Stimulated activated CD4-positive, alpha-beta T cell treated with anti-CD3 and anti-CD28 coated beads, Interleukin-4, amount 100 ng/mL, for 24 hours (primary cell): Measurements from ENCODE around the gene SLC12A3.

Experiments used
- DNase-seq: peaks from one replicate; pipeline ENCODE4 v3.0.0-alpha.2; 2020

SLC12A3 gene

DNA sequence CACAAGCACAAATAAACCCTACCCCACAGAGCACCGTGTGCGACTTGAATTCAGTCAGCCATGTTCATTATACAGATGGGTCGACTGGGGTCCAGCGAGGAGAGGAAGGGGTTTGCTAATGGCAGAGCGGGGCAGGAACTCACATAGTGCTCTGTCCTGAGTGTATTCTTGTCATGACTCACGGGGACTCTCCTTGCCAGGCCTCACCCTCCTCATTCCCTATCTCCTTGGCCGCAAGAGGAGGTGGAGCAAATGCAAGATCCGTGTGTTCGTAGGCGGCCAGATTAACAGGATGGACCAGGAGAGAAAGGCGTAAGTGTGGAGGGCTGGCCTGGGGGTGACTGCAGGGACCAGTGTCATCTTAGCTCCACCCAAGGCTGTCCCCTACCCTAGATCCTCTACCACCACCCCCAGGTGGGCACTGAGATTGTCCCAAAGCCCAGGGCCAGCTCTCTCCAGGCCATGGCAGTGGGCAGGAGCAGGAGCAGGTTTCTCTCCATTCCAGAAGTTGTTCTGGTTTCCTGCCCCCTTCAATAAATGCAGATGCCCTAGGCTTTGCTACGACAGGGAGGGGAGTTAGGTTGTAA, 29.4 kb downstream of the SLC12A3 start:
- no peak for DNase-seq

DNA sequence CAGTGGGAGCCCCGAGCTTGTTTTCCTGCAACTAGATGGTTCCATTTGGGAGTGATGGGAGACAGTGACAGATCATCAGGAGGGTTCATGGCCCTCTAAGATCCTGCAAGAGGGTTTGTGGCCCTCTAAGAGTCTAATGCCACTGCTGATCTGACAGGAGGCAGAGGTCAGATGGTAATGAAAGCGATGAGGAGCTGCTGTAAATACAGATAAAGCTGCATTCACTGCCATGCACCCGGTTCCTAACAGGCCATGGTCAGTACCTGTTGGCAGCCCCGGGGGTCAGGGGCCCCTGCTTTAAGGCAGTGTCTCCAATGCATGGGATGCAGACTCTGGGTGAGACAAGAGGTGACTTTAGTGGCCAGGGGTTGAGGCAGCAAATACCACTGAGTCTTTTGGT, 30.8 kb downstream of the SLC12A3 start:
- DNase-seq, result no peak

DNA sequence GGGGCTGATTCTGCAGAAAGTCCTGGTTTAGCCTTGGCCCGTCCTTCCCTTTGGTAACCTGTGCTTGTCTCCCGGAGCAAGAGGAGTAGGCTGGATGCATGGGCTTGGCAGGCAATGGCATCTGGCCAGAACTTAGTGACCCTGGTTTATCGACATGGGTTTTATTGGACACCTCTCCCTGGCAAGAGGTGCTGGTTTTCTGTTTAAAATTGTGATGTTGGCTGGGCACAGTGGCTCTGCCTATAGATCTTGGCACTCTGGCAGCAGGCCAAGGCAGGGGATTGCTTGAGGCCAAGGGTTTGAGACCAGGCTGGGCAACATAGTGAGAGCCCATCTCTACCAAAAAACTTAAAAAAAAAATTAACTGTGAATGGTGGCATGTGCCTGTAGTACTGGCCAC, 31.2 kb downstream of the SLC12A3 start:
- no peak for DNase-seq

DNA sequence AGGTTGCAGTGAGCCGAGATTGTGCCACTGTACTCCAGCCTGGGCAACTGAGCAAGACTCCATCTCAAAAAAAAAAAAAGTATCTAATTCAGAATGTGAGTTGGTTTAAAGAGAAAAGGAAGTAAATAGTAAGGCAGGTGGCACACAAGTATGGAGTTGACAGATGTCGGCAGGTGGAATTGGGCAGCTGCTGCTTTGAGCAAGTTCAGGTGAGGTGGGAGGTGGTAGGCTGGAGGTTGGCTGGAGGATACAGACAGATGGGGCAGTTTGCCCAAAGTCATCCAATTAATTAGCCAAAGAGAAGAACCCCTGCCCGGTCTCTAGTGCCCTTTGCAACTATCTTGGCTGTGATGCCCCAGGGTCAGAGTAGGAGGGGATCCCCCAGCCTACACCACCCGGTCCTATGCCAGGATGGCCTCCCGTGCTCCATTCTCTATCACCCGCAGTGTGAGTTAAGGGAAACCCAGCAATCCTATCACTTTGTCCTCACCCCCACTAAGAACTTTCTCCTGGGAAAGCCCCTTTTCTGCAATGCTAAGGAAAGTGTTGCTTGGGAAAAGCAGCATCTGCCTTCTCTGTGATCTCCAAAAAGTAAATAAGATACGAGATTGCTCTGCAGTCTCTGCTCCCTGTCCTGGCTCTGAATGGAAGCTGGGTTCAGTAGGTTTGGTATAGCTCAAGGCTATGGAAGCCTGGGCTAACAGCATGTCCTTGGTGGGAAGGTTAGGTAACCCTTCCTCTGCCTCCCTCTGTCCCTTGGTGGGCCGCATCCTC, 32.2 kb downstream of the SLC12A3 start:
- DNase-seq, result no peak

DNA sequence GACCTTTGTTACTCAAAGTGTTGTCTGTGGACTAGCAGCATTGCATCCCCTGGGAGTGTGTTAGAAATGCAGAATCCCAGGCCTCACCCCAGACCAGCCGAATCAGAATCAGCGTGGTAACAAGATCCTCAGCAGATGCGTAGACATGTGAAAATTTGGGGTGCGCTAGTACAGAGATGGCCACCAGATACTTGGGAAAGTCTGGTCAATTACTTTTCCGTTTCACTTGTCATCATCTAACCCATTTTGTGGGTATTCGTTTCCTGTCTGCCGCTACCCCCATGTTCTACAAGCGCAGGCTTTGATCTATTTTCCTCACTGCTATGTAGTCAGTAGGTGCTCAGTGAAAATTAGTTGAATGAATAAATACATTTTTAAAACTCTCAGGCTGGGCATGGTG, 33.8 kb downstream of the SLC12A3 start:
- DNase-seq, result no peak

DNA sequence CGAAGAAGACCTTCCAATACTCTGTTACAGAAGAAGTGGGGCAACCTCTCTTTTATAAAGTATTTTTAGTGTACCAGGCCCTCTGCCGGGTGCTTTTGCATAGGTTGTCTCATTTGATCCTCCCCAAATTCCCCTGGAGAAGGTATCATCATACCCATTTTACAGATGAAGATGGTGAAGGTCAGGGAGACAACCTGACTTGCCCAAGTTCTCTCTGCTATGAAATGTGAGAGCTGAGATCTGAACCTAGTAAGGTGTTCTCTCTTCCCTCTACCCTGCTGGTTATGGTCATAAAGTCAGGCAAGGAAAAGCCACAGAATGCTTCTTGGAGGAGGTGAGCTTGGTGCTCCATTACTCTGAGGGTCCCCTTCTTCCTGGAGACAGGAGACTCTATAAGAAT, 38.9 kb downstream of the SLC12A3 start:
- no peak for DNase-seq

DNA sequence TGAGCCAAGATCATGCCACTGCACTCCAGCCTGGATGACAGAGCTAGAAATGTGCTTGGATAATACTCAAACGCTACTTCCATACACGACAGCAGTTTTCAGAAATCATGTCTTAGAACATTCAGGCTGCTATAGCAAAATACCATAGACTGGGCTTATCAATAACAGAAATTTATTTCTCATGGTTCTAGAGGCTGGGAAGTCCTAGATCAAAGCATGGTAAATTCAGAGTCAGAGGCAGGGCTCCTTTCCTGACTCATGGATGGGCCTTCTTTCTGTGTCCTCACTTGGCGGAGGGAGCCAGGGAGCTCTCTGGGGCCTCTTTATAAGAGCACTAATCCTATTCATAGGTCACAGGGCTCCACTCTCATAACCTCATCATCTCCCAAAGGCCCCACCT, 42.4 kb downstream of the SLC12A3 start:
- no peak for DNase-seq

DNA sequence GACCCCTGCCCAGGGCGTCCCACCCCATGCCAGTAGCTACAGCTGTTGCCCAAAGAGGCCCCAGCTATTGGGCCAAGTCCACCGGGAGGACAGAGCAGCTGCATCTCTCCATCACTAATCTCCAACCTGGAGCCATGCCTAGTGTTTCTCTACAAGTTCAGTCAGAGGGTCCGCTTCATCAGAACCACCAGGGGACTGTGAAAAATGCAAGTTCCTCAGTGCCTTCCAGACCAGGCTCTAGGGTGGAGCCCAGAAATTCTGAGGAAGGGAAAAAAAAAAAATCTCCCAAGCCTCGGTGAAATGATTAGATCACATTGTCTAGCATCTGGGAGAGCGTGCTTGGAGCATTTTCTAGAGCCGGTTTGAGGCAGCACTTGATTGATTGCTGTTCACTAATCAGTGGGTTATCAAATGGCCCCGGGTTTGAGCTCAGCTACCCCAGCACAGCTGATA, 44.5 kb downstream of the SLC12A3 start:
- no peak for DNase-seq

DNA sequence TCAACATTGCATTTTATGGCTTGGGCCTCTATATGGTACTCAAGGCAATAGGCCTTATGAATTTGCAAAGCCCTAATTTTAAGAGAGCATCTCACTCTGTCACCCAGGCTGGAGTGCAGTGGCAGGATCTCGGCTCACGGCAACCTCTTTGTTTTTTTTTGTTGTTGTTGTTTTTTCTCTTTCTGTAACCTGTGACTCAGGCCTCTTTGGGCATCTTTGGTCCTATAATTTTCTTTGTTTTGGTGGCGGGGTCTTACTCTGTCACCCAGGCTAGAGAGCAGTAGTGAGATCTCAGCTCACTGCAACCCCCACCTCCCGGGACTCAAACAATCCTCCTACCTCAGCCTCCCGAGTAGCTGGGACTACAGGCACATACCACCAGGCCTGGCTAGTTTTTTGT, 45.1 kb downstream of the SLC12A3 start:
- DNase-seq, result no peak

DNA sequence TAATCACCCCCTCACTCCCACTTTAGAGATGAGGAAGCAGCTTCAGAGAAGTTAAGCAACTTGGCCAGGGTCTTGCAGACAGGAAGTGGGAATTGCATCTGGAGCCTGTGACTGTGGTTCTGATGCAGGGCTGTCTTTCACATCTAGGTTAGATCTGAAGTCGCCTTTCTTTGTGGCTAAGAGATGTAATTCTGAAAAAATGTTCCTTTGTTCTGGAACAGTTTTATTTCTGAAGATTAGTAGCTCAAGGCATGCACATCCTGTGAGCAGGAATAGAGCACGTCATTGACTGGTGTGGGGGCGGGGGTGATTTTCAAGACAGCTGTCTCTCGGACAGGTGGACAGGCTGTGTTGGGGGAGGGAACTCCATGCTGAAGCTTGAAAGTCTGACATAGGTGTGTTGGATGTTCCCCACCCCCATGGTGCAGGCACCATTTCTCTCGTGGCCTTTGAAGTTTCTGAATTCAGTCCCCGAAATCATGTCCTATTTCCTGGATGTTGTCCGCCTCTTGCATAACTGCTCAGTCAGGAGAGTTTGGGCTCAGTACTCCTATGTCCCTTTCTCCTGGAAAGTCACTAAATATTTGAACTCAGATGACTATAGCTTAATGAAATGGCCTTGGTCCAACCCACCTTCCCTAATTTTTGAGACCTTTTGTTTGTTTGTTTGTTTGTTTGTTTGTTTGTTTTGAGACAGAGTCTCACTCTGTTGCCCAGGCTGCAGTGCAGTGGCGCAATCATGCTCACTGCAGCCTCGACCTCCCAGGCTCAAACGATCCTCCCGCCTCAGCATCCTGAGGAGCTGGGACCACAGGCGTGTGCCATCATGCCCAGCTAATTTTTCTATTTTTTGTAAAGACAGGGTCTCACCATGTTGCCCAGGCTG, 45.9 kb downstream of the SLC12A3 start:
- DNase-seq, result peak; percentile 19

DNA sequence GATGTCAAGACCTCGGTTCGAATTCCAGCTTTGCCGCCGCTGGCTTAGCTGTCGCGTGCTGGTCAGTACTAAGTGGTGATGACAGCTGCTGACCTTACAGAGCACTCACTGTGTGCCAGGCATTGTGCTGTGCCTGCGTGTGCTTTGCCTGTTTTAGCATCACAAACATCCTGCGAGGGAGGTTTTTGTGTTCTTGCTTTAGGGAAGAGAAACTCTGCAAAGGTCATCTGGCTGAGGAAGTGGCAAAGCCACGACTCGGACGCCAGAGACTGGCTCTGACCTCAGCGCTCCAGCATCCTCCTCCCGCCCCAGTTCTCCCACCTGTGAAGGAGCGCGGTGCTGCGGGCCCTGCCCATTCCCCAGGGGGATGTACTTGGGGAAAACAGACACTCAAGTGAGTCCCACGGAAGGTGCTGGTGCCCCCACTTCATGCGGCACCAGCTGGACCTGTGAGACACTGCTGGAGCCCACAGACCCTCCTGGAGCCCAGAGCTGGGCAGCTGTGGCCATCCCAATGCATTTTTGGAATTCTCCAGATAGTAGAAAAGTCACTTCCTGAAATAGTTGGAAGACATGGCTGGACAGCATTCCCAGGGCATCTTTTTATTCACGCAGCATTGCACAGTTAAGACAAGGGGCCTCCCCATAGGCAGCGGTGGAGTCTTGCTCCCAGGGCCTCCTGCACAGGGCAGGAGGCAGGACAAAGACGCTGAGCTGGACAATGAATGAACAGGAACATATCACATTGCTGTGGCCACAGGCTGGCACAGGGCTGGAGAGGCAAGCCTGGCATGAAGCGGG, 47.0 kb downstream of the SLC12A3 start:
- DNase-seq, result no peak

DNA sequence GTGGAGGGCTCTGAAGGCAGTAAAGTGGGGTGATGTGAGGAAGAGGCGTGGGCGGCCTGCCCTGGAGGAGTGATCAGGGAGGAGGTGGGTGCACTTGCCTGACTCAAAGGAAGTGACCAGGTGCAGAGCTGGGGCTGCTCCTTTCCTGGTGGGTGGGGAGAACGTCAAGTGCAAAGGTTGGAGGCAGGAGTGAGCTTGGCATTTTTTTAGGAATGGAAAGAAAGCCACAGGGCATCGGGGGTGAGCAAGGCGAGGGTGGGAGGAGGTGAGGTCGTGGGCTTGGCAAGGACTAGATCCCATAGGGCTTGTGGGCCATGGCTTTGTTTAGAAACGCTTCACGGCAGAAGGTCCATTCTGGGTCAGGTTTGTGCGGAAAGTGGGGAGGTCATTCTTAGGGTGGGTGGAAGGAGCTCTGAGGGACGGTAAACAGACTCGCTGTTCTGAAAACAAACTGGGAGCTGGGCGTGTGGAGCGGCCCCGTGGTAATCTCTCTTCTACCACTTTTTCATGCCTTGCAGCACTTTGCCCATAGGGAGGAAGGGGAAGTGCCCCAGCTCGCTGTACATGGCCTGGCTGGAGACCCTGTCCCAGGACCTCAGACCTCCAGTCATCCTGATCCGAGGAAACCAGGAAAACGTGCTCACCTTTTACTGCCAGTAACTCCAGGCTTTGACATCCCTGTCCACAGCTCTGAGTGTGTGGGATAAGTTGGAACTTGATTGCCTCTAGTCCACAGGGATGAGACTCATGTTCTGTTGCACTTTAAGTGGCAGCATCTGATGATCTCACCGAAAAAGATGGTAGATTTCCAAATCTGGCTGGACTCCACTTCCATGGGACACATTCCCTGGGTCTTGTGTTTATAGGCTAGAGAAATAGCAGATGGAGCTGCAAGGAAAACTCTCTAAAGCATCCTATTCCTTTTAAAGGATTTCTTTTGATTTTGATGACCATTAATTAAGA, 48.0 kb downstream of the SLC12A3 start:
- no peak for DNase-seq

DNA sequence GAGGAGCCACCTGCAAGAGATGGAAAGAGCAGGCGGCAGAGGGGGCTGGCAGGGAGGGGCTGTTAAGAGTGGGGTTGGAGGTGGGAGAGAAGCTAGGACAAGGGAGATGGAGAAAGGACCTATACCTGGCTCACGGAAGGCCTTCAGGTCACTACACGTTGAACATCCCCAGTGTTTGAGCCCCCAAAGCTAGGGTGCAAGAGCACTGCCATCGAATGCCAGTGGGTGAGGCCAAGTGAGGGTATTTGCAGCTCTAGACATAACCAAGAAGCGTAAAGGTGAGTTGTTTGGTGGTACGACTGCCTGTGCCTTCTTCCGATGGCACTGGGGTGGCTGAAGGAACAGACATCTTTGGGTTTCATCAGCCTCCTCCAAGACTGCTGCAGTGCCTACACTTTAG, 49.9 kb downstream of the SLC12A3 start:
- DNase-seq, result no peak

DNA sequence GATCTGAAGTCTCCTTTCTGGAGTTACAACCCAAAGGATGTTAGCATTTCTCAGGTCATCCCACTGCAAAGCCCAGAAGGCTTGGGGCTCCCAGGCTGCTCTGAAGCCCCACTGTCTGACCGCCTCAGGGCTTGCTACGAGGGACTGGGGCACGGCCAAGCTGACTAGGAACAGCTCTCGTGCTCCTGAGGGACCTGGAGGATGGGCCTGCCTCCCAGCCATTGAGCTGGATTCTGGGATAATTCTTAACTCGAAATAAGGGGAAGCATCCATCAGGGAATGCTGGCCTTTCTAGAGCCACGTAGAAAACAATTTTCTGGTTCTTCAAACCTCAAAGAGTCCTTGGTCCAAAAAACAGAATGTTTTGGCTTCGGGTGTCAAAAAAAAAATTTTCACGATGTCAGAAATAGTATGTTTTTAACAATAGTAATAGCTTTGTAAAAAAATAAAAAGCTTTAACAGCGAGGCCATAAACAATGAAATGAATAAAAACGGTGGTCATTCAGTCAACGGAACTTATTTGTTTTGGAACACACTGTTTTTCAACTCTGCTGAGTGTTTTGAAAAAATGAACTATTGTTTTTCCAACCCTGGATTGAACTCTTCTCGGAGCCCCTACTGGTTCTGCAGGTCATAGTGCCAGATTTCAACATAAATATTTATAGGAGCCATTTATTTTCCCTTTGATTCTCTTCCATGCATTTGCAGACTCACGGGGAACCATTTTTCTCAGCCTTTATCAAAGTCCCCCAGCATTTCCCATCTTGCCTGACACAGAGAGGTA, 50.5 kb downstream of the SLC12A3 start:
- no peak for DNase-seq

DNA sequence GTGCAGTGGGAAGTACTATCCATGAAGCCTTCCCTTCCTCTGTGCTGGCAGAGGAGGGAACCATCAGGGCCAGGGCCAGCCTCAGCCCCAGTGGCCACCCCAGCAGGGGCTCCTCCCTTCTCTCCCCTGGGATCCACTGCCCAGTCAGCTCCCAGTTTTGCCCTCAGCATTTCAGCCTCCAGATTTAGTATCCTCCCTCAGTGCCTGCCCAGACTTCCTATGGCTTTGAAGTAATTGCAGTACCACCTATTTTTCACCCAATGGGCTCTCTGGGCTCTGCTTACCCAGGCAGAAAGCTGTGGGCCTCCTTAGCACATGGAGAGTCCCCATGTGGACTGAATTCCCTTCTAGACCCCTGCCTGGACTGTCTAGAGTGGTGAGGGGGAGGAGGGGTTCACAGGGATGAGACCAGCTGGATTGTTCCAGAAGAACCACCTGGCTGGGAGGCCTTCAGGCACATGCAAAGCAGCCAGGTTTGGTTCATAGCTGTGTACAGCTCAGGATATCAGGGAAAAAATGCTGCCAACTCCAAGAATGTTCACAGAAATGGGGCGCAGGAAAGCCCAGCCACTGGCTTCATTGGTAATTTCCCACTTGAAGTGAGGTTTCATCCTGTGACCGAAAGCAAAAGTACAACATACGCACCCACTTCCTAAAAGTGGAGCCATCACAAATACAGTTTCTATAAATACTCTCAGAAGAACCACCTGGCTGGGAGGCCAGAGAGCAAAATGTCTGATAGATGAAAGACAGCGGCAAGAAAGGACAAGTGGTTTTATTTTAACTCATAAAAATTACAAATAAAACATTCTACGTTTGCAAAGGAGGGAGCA, 51.8 kb downstream of the SLC12A3 start:
- peak; percentile 36 for DNase-seq

DNA sequence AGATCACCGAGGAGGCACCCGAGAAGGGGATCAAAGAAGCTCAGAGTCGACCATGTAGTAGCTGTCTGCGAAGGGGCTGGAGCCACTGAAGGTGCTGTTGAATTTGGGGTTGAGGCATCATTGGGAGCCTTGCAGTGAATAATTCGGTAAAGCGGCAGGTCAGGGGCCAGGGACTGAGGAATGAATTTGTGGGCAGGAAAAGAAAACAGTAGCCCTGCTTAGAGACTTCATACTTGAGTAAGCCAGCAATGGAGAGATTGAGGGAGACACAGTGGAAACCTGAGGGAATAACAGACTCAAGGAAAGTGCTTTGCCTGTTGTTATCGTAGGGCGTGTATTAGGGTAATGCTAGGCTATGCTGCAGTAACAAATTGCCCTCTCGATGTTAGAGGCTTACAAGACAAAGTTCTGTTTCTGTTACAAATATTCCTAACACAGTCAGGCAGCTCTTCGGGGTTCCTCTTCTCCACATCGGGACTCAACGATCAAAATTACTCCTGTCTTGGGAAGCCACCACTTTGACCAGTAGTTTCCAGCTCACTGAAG, 53.5 kb downstream of the SLC12A3 start:
- no peak for DNase-seq

DNA sequence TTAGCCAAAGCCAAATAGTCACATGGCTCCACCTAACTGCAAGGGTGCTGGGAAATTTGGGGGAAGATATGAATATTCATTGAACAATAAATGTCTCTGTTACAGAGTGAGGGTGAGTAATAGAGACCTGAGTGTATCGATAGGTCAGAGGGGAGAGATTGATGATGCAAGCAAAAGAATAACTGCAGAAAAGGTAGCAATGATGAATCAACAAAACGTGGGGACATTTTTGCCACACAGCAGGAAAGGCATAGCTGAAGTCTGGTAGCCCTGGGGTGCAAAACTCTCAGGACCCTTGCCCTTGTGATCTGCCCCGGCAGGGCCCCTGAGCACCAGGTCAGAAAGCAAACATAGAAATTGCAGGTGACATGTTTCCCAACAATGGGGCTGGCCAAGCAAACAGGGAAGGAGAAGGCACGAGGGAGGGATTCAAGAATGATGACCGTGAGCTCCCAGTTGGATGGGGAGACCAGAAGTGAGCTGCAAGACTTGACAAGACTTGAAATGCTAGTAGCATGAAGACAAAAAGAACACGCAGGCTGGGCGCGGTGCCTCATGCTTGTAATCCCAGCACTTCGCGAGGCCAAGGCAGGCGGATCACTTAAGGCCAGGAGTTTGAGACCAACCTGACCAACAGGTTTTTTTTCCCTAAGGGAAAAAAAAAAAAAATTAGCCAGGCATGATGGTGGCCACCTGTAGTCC, 54.2 kb downstream of the SLC12A3 start:
- DNase-seq, result no peak

DNA sequence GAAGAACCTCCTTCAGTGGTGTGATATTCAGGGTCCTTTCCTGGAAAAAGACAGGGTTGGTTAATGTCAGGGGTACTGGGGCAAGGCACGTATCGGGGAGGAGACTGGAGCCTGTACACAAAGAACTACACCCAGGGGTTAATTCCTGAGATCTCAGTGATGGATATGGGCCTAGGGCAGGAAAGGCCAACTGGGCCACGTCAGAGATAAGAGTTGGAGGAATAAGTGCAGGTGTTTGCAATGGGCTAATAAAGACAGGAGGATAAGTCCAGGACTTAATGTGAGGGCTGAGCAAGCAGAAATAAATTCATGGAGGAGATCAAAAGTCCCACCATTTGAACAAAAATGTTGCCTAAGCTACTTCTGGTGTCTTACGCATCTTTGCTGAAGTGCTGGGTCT, 56.6 kb downstream of the SLC12A3 start:
- DNase-seq, result no peak
